Measurements from ENCODE around the gene UMPS.

The UMPS gene

GRCh38 chr3:124793054-124793739, 62.9 kb downstream of the UMPS start:
- Histone ChIP-seq H3K27me3 (no peaks in the 10 kb centered on the region), H3K36me3 (peaks cover 10% of the 10 kb centered on the region), H3K4me3 (ENCODE audit: low read depth, low read length) (no peak overlapping the region), H3K4me1 (no peaks in the 10 kb centered on the region), H3K9me3 (no peaks in the 10 kb centered on the region)
- no peak for DNase-seq
- TF ChIP-seq CTCF (IDR thresholded peaks at IDR 0.05; ENCODE audit: low read depth, low read length): no peak

- no peak for DNase-seq
- TF ChIP-seq CTCF (IDR thresholded peaks at IDR 0.05; ENCODE audit: low read depth, low read length): no peak
- H3K36me3 ChIP-seq: peaks cover 10% of the 10 kb centered on the region
- H3K4me1 ChIP-seq: peaks cover 13% of the 10 kb centered on the region
- no peaks in the 10 kb centered on the region for H3K27me3 ChIP-seq
- no peak overlapping the region for H3K4me3 ChIP-seq (ENCODE audit: low read depth, low read length)
- H3K9me3 ChIP-seq: no peaks in the 10 kb centered on the region
Observed at GRCh38 chr3:124796477-124796876, 66.2 kb downstream of the UMPS start.

GRCh38 chr3:124797426-124797945, 67.2 kb downstream of the UMPS start:
- Histone ChIP-seq H3K36me3 (peaks cover 10% of the 10 kb centered on the region), H3K4me1 (peaks cover 14% of the 10 kb centered on the region), H3K27me3 (no peaks in the 10 kb centered on the region), H3K4me3 (ENCODE audit: low read depth, low read length) (no peak overlapping the region), H3K9me3 (no peaks in the 10 kb centered on the region)
- no peak for DNase-seq
- no peak for TF ChIP-seq CTCF (IDR thresholded peaks at IDR 0.05; ENCODE audit: low read depth, low read length)

Data from BE2C (cell line).